MM.1S (cell line): ENCODE measurements around the gene MYRFL.

ENCODE experiments used
- DNase-seq: peaks from one replicate; pipeline ENCODE4 v3.0.0-alpha.2; 2015
- H2AFZ ChIP-seq: fragments of 300-600 bp; sonication (generic); 2 replicates; pipeline ENCODE4 v1.6.0; 2016; ENCODE audit warnings: antibody characterized with exemption, low read length
- H3F3A ChIP-seq: fragments of 300-600 bp; sonication (generic); 2 replicates; pipeline ENCODE4 v1.6.1; 2016; ENCODE audit warnings: mild to moderate bottlenecking, antibody characterized with exemption, low read length, moderate library complexity, mixed read lengths; ENCODE audit not compliant: insufficient read depth
- H3K27ac ChIP-seq: fragments of 300-600 bp; sonication (generic); 2 replicates; pipeline ENCODE4 v1.5.1; 2016; ENCODE audit warnings: mild to moderate bottlenecking, low read length
- H3K27me3 ChIP-seq: fragments of 300-600 bp; sonication (generic); replicated peaks from 2 replicates; pipeline ENCODE4 v1.6.0; 2016; ENCODE audit warnings: low read length; ENCODE audit not compliant: insufficient read depth
- H3K36me3 ChIP-seq: fragments of 300-600 bp; sonication (generic); replicated peaks from 2 replicates; pipeline ENCODE4 v1.6.1; 2016; ENCODE audit warnings: mild to moderate bottlenecking, low read length, mixed read lengths; ENCODE audit not compliant: insufficient read depth
- H3K4me1 ChIP-seq: fragments of 300-600 bp; sonication (generic); 2 replicates; pipeline ENCODE4 v1.6.1; 2016; ENCODE audit warnings: low read length, mixed read lengths
- H3K4me2 ChIP-seq: fragments of 300-600 bp; sonication (generic); 2 replicates; pipeline ENCODE4 v1.6.0; 2016; ENCODE audit warnings: low read depth, low read length
- H3K4me3 ChIP-seq: fragments of 300-600 bp; sonication (generic); 2 replicates; pipeline ENCODE4 v1.5.1; 2016; ENCODE audit warnings: low read length, mixed read lengths
- H3K79me2 ChIP-seq: fragments of 300-600 bp; sonication (generic); 2 replicates; pipeline ENCODE4 v1.6.1; 2016; ENCODE audit warnings: mixed run types, low read length, mixed read lengths
- H3K9ac ChIP-seq: fragments of 300-600 bp; sonication (generic); 2 replicates; pipeline ENCODE4 v1.6.1; 2016; ENCODE audit warnings: low read length, mixed read lengths
- H3K9me2 ChIP-seq: fragments of 300-600 bp; sonication (generic); replicated peaks from 2 replicates; pipeline ENCODE4 v1.6.1; 2016; ENCODE audit warnings: mild to moderate bottlenecking, low read length, mixed read lengths; ENCODE audit not compliant: insufficient read depth
- H3K9me3 ChIP-seq: fragments of 300-600 bp; sonication (generic); replicated peaks from 2 replicates; pipeline ENCODE4 v1.6.1; 2016; ENCODE audit warnings: mild to moderate bottlenecking, low read length, mixed read lengths; ENCODE audit not compliant: insufficient read depth
- H4K20me1 ChIP-seq: fragments of 300-600 bp; sonication (generic); 2 replicates; pipeline ENCODE4 v1.6.1; 2016; ENCODE audit warnings: mild to moderate bottlenecking, low read length, moderate library complexity, mixed read lengths; ENCODE audit not compliant: insufficient read depth
- EZH2 ChIP-seq: fragments of 300-600 bp; sonication (generic); optimal IDR thresholded peaks from 2 replicates; pipeline ENCODE3; 2017; ENCODE audit warnings: low read depth, mild to moderate bottlenecking, antibody characterized with exemption, low read length, mixed read lengths
- EZH2phosphoT487 ChIP-seq: fragments of 300-600 bp; sonication (generic); IDR thresholded peaks from 2 replicates; pipeline ENCODE4 v1.6.1; 2018; ENCODE audit warnings: antibody characterized with exemption, low read length
- TF ChIP-seq, protein P1 (sequence below): fragments of 300-600 bp; sonication (generic); IDR thresholded peaks from 2 replicates; pipeline ENCODE4 v1.5.1; 2016; ENCODE audit warnings: antibody characterized with exemption, low read length, mixed read lengths

Gene MYRFL

DNA sequence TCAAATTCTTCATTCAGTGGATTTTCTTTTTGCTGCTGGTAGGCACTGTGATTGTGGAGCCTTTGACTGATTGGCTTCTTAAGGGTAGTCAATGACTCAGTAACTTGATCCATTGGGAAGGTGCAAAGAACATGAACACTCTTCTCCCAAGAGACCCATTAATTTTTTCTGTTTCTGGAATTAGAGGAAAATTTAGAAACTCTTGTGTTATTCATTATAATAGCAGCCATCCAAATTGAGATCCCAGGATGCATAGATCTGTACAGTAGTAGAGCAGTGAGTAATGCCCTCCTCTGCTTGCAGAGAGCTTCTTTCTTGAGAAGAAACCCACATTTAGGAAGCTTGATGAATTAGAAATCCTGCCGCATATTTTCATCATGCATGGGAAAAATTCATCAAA, 63.9 kb downstream of the MYRFL start:
- Histone ChIP-seq H3K9me3 (no peaks in the 10 kb centered on the region), H3K27me3 (no peaks in the 10 kb centered on the region), H3K4me1 (peaks cover 9% of the 10 kb centered on the region), H3K79me2 (no peaks in the 10 kb centered on the region), H3K27ac (no peak overlapping the region), H3K9me2 (no peaks in the 10 kb centered on the region), H3K36me3 (no peaks in the 10 kb centered on the region), H3K9ac (no peak overlapping the region), H3F3A (no peaks in the 10 kb centered on the region), H2AFZ (no peak overlapping the region), H3K4me2 (no peak overlapping the region), H4K20me1 (no peaks in the 10 kb centered on the region), H3K4me3 (no peak overlapping the region)
- DNase-seq: no peak
- no peak for TF ChIP-seq EZH2phosphoT487
- no peak for TF ChIP-seq EZH2
- TF ChIP-seq, protein P1, sequence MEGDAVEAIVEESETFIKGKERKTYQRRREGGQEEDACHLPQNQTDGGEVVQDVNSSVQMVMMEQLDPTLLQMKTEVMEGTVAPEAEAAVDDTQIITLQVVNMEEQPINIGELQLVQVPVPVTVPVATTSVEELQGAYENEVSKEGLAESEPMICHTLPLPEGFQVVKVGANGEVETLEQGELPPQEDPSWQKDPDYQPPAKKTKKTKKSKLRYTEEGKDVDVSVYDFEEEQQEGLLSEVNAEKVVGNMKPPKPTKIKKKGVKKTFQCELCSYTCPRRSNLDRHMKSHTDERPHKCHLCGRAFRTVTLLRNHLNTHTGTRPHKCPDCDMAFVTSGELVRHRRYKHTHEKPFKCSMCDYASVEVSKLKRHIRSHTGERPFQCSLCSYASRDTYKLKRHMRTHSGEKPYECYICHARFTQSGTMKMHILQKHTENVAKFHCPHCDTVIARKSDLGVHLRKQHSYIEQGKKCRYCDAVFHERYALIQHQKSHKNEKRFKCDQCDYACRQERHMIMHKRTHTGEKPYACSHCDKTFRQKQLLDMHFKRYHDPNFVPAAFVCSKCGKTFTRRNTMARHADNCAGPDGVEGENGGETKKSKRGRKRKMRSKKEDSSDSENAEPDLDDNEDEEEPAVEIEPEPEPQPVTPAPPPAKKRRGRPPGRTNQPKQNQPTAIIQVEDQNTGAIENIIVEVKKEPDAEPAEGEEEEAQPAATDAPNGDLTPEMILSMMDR: no peak

DNA sequence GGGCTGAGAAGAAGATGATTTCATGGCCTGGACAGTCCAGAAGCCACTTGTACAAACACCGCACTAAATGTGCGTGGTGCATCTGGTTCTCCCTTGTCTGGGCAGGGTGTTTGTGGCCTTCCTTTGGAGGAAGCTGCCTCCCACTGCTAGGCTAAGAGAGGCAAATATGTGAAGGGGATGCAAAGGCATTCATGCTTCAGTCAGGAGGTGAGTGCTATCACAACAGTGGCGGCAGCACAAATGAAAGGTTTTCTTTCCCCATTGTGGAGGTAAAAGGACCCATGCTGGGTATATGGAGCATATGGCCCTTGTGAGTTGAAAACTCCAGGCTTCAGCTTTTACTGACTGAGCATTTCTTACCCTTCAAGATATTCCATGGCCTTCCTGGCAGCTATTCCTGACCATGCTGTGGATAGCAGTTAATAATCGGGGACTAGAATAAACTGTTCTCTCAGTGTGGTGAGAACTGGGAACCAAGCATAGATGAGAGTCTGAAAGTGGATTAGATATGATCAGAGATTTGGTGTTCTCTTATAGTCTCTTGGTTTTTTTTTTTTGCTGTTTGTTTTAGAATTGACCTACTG, 69.9 kb downstream of the MYRFL start:
- TF ChIP-seq, protein P1: no peak
- no peak for TF ChIP-seq EZH2phosphoT487
- TF ChIP-seq EZH2: no peak
- Histone ChIP-seq H3K9ac (no peak overlapping the region), H3K36me3 (no peaks in the 10 kb centered on the region), H3K9me3 (no peaks in the 10 kb centered on the region), H4K20me1 (no peaks in the 10 kb centered on the region), H3K4me2 (no peak overlapping the region), H3K4me1 (peaks cover 13% of the 10 kb centered on the region), H3K4me3 (no peak overlapping the region), H3K27me3 (no peaks in the 10 kb centered on the region), H2AFZ (no peak overlapping the region), H3K27ac (no peak overlapping the region), H3F3A (no peaks in the 10 kb centered on the region), H3K79me2 (no peaks in the 10 kb centered on the region), H3K9me2 (no peaks in the 10 kb centered on the region)
- DNase-seq: no peak

DNA sequence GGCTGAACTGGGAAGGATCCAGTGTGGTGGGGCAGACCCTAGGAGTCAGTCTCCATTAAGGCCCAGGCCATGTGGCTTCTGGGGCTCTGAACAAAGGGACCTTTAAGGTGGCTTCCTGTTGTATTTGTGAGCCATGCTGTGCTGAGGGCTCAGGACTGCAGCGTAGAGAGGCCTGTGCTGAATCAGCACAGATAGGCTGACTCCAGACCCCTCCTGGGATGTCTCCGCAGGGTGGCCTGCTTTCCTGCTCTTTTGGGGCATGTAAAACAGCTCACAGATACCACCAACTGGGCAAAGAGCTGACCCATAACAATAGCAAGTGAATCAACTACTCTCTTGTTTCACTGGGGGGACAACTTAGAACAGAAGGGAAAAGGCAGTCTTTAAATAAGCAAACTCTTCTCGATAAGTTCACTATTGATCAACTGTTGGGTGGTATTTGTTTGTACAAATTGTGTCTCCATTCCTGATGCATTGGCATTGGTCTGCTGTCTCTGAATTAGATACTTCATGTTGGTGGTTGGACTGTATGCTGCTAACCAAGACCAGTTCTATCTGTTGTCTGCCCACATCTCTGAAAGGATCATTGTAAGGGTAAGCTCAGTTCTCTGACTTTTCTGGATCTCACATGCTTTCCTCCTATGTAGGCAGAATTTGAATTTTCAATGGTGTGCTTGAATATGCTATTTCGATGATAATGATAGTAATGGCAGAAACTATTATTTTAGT, 71.8 kb downstream of the MYRFL start:
- Histone ChIP-seq H2AFZ (no peak overlapping the region), H3K9me2 (no peaks in the 10 kb centered on the region), H3K9ac (no peak overlapping the region), H3K4me3 (no peak overlapping the region), H3K4me2 (no peak overlapping the region), H3K9me3 (no peaks in the 10 kb centered on the region), H3K79me2 (no peaks in the 10 kb centered on the region), H3K4me1 (peaks cover 16% of the 10 kb centered on the region), H3K27me3 (no peaks in the 10 kb centered on the region), H3F3A (no peaks in the 10 kb centered on the region), H3K27ac (0 out of 2 replicates have a peak overlapping the region, but pooled peaks have one; percentile 38), H4K20me1 (no peaks in the 10 kb centered on the region), H3K36me3 (no peaks in the 10 kb centered on the region)
- no peak for TF ChIP-seq EZH2
- no peak for DNase-seq

DNA sequence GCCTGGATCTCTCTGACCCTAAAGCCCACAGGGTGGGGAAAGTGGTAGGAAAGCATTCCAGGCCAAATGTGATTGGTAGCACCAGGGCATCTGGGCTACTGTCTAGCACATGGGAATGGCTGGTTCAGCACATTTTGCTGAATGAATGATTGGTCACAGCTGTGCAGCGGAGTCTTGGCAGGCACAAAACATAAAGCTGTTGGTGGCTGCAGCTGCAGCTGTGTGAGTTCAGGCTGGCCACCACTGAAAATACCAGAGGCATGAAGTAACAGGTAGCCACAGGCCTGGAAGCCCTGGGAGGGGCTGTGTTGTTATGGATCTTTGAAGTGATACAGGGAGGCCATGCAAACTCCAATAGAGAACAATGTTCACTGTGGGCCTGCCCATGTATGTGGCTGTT, 72.7 kb downstream of the MYRFL start:
- Histone ChIP-seq H2AFZ (no peak overlapping the region), H3F3A (no peaks in the 10 kb centered on the region), H3K9ac (no peak overlapping the region), H3K4me2 (no peak overlapping the region), H3K27me3 (no peaks in the 10 kb centered on the region), H4K20me1 (no peaks in the 10 kb centered on the region), H3K79me2 (no peaks in the 10 kb centered on the region), H3K9me2 (no peaks in the 10 kb centered on the region), H3K9me3 (no peaks in the 10 kb centered on the region), H3K4me1 (peaks cover 16% of the 10 kb centered on the region), H3K4me3 (no peak overlapping the region), H3K27ac (peak overlapping the region; percentile 38; the same call in 1 of the 2 replicates), H3K36me3 (no peaks in the 10 kb centered on the region)
- DNase-seq: peak; percentile 71
- TF ChIP-seq EZH2phosphoT487: no peak
- TF ChIP-seq EZH2: no peak
- TF ChIP-seq, protein P1: no peak
